Measurements from ENCODE around the gene LEMD2. TPM values are rescaled to one million over a fixed set of nuclear protein-coding genes. Genes with fewer than 3 reads are reported as not detected.

Gene LEMD2
- total RNA-seq, 1 donor: 59.2 TPM

- TF ChIP-seq, protein P1, sequence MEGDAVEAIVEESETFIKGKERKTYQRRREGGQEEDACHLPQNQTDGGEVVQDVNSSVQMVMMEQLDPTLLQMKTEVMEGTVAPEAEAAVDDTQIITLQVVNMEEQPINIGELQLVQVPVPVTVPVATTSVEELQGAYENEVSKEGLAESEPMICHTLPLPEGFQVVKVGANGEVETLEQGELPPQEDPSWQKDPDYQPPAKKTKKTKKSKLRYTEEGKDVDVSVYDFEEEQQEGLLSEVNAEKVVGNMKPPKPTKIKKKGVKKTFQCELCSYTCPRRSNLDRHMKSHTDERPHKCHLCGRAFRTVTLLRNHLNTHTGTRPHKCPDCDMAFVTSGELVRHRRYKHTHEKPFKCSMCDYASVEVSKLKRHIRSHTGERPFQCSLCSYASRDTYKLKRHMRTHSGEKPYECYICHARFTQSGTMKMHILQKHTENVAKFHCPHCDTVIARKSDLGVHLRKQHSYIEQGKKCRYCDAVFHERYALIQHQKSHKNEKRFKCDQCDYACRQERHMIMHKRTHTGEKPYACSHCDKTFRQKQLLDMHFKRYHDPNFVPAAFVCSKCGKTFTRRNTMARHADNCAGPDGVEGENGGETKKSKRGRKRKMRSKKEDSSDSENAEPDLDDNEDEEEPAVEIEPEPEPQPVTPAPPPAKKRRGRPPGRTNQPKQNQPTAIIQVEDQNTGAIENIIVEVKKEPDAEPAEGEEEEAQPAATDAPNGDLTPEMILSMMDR (IDR thresholded peaks at IDR 0.05; ENCODE audit: insufficient read depth, low read depth, low read length): peak; percentile 56
- no peak overlapping the region for H3K4me3 ChIP-seq (ENCODE audit: low read depth, low read length)
- peak; percentile 65 for DNase-seq (ENCODE audit: low read depth)
Measured at GRCh38 chr6:33812669-33813068, 23.7 kb upstream of the LEMD2 start.

- TF ChIP-seq, protein P1 (IDR thresholded peaks at IDR 0.05; ENCODE audit: insufficient read depth, low read depth, low read length): no peak
- no peak for DNase-seq (ENCODE audit: low read depth)
- H3K4me3 ChIP-seq (ENCODE audit: low read depth, low read length): no peak overlapping the region
Measured at GRCh38 chr6:33809594-33809993, 20.7 kb upstream of the LEMD2 start.

GRCh38 chr6:33808641-33809180, 19.8 kb upstream of the LEMD2 start:
- DNase-seq (ENCODE audit: low read depth): no peak
- no peak overlapping the region for H3K4me3 ChIP-seq (ENCODE audit: low read depth, low read length)
- TF ChIP-seq, protein P1 (IDR thresholded peaks at IDR 0.05; ENCODE audit: insufficient read depth, low read depth, low read length): no peak

DNA sequence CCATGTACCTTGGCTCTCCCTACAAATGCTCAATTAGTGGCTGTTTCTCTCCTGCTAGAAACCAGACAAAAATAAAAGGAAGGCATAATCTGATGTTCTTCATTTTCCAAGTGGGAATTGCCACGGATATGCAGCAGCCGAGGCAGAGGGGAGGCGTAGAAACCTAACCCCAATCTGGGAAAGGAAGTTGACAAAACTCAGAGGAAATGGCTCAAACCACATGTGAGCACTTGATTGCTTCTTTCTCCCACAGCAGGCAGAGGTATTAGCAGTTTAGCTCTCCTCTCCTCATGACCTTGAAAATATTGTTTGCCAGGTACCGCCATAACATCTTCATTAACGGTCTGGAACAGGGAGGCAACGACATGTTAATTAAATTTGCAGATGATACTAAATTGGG, 18.7 kb upstream of the LEMD2 start:
- H3K4me3 ChIP-seq (ENCODE audit: low read depth, low read length): no peak overlapping the region
- DNase-seq (ENCODE audit: low read depth): no peak
- TF ChIP-seq, protein P1 (IDR thresholded peaks at IDR 0.05; ENCODE audit: insufficient read depth, low read depth, low read length): no peak

GRCh38 chr6:33806841-33807240, 17.9 kb upstream of the LEMD2 start:
- no peak overlapping the region for H3K4me3 ChIP-seq (ENCODE audit: low read depth, low read length)
- DNase-seq (ENCODE audit: low read depth): no peak
- TF ChIP-seq, protein P1 (IDR thresholded peaks at IDR 0.05; ENCODE audit: insufficient read depth, low read depth, low read length): no peak

GRCh38 chr6:33803571-33804053, 14.7 kb upstream of the LEMD2 start, which contains the start of gene MLN:
Gene MLN (minus strand): TSS chr6:33804003. CDS start chr6:33801163, 2,840 bp downstream.
- no peak within 1 kb of the TSS for H3K4me3 ChIP-seq (ENCODE audit: low read depth, low read length)
- TF ChIP-seq, protein P1 (IDR thresholded peaks at IDR 0.05; ENCODE audit: insufficient read depth, low read depth, low read length): no peak
- no peak for DNase-seq (ENCODE audit: low read depth)
